Breast epithelium (tissue), 4 donors: ENCODE measurements around the gene SPATC1L. TPM values are rescaled to one million over a fixed set of nuclear protein-coding genes. Genes with fewer than 3 reads are reported as not detected.

Experiments used
- DNase-seq, 2 donors: peaks; one replicate each; pipeline ENCODE4 v3.0.0-alpha.2; 2019; ENCODE audit warnings: low spot score in 2 of 2
- H3K27ac ChIP-seq, 2 donors: fragments of 200-600 bp; sonication (generic) in 1 of 2; one replicate each; pipeline ENCODE4 v1.5.1; 2016 to 2019; ENCODE audit warnings: mild to moderate bottlenecking in 1 of 2
- H3K27me3 ChIP-seq, 2 donors: fragments of 200-600 bp; sonication (generic) in 1 of 2; one replicate each; pipeline versions ENCODE4 v1.5.1 to v1.6.0; 2017 to 2019; ENCODE audit warnings: control low read depth in 1 of 2, mild to moderate bottlenecking in 1 of 2
- H3K36me3 ChIP-seq: fragments of 200-600 bp; one replicate; pipeline ENCODE4 v1.5.1; 2019
- H3K4me1 ChIP-seq, 2 donors: fragments of 200-600 bp; sonication (generic); one replicate each; pipeline ENCODE4 v1.5.1; 2016 to 2019; ENCODE audit warnings: control low read depth in 1 of 2
- H3K4me3 ChIP-seq, 3 donors: fragments of 200-600 bp; sonication (generic); 1 replicate in 2 of 3; 2 replicates in 1 of 3; pipeline ENCODE4 v1.5.1; 2016 to 2019; ENCODE audit warnings: mild to moderate bottlenecking in 3 of 3, moderate library complexity in 2 of 3
- H3K9me3 ChIP-seq, 2 donors: fragments of 200-600 bp; sonication (generic) in 1 of 2; one replicate each; pipeline ENCODE4 v1.5.1; 2016 to 2019; ENCODE audit warnings: control low read depth in 1 of 2
- CTCF ChIP-seq, 3 donors: fragments of 450-650 bp; IDR thresholded peaks; one replicate each; pipeline ENCODE4 v1.5.1; 2016 to 2017; ENCODE audit warnings: antibody characterized with exemption in 3 of 3, mild to moderate bottlenecking in 3 of 3, moderate library complexity in 3 of 3
- POLR2A ChIP-seq: fragments of 450-650 bp; IDR thresholded peaks from one replicate; pipeline ENCODE4 v1.6.1; 2016; ENCODE audit warnings: antibody characterized with exemption, mild to moderate bottlenecking, moderate library complexity
- POLR2AphosphoS5 ChIP-seq, 3 donors: sonication (generic); formaldehyde crosslinking; IDR thresholded peaks; one replicate each; pipeline ENCODE4 v1.6.1; 2017; ENCODE audit warnings: antibody characterized with exemption in 3 of 3
- intact Hi-C: fragments of 100-400 bp; cut with DNase I; formaldehyde crosslinking; loops from one replicate; pipeline ENCODE4 v1.15.1; 2023; ENCODE audit warnings: low total_unique reads
- total RNA-seq, 3 donors: library from RNA; depleted of rRNA; stranded (reverse); fragments of >200 nt; gene quantifications; one replicate each; pipeline ENCODE4 v1.1.0, GENCODE V29; 2016

Gene SPATC1L
- total RNA-seq, 3 donors from 2014 or later = 1.6 to 7.0 (median 6.2) TPM

DNA sequence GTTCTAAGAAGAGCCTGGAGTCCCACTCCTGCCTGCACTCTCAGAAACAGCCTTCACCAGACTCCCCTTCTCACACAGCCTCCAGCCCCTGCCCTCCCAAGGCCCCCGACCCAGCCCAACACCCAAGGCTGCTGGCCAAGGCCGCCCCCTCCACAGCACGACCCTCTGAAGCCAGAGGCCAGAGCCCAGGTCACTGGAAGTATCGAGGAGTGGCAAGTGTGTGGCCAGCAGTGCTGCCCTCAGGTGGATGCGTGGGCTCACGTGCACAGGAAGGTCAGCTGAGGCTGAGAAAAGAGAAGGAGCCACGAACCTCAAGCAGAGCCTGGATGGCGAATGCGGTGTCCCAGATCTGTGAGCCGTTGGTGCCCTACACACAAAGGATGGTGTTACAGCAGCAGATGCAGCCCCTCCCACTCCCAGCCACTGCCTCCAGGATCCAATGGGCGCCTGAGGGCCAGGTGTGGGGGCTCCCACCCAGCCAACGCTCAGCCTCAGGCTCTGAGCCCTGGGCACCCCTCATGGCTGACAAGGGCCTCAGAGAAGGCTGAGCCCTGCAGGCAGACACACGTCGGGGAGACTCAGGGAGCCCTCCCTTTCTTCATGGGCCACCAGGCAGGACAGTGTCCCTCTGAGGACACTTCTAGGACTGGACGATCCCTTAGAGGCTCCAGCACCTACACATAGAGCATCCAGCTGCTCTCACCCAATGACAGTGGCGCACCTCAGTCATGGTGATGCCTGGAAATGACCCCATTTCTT is 26.3 kb upstream of the SPATC1L start:
- peaks cover 11% of the 10 kb centered on the region for H3K36me3 ChIP-seq

GRCh38 chr21:46208761-46209721 is 24.8 kb upstream of the SPATC1L start:
- Histone ChIP-seq H3K27me3 (no peaks in the 10 kb centered on the region), H3K36me3 (peaks cover 11% of the 10 kb centered on the region), H3K27ac (no peak overlapping the region), H3K4me3 (no peak overlapping the region), H3K4me1 (no peaks in the 10 kb centered on the region), H3K9me3 (no peaks in the 10 kb centered on the region)
- DNase-seq = peak in 1 of 2 donors; percentile 38
- no peak for TF ChIP-seq POLR2AphosphoS5 (IDR thresholded peaks at IDR 0.05)
- intact Hi-C loops = no loop called here

More for the DNA sequence above, 26.3 kb upstream of the SPATC1L start:
- Histone ChIP-seq H3K27ac (no peak overlapping the region), H3K4me1 (no peaks in the 10 kb centered on the region), H3K27me3 (no peaks in the 10 kb centered on the region), H3K4me3 (no peak overlapping the region), H3K9me3 (no peaks in the 10 kb centered on the region)
- peak in 1 of 2 donors; percentile 45 for DNase-seq
- intact Hi-C loops = no loop called here
- TF ChIP-seq CTCF (IDR thresholded peaks at IDR 0.05) (no peak), POLR2AphosphoS5 (IDR thresholded peaks at IDR 0.05) (no peak), POLR2A (no peak)

DNA sequence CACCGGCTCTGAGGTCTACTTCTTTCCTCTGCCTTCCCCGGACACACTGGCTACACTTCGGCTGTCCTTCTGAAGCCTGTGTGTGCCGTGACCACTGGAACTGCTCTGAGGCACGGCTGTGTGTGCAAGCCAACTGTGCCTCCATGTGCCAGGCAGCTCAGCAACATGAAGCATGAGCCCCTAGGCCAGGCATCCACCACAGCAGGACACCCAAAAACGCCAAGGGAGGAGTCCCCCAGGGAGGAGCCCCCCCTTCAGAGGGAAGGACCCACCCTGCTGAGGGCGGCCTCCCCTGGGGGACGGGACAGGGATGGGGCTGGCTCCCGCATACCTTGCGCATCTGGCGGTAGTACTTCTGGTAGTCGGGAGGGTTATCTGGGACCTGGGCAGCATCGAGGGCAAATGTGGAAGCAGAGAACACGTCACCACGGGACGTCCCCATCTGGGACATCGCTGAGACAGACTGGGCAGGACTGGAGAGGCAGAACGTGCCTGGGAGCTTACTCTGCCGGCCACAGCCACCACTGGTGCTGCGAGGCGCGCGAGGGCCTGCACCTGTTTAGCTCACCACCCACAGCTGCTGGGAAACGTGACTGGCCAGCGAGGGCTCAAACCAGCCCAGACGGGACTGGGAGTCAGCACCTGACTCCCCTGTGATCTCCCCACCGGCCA is 23.8 kb upstream of the SPATC1L start:
- intact Hi-C loops = no loop called here
- Histone ChIP-seq H3K27me3 (no peaks in the 10 kb centered on the region), H3K9me3 (no peaks in the 10 kb centered on the region), H3K4me3 (no peak overlapping the region), H3K27ac (no peak overlapping the region), H3K4me1 (no peaks in the 10 kb centered on the region), H3K36me3 (peaks cover 11% of the 10 kb centered on the region)
- TF ChIP-seq POLR2AphosphoS5 (IDR thresholded peaks at IDR 0.05) = no peak
- TF ChIP-seq POLR2A = no peak
- TF ChIP-seq CTCF (IDR thresholded peaks at IDR 0.05) = no peak
- peak in 1 of 2 donors; percentile 41 for DNase-seq

DNA sequence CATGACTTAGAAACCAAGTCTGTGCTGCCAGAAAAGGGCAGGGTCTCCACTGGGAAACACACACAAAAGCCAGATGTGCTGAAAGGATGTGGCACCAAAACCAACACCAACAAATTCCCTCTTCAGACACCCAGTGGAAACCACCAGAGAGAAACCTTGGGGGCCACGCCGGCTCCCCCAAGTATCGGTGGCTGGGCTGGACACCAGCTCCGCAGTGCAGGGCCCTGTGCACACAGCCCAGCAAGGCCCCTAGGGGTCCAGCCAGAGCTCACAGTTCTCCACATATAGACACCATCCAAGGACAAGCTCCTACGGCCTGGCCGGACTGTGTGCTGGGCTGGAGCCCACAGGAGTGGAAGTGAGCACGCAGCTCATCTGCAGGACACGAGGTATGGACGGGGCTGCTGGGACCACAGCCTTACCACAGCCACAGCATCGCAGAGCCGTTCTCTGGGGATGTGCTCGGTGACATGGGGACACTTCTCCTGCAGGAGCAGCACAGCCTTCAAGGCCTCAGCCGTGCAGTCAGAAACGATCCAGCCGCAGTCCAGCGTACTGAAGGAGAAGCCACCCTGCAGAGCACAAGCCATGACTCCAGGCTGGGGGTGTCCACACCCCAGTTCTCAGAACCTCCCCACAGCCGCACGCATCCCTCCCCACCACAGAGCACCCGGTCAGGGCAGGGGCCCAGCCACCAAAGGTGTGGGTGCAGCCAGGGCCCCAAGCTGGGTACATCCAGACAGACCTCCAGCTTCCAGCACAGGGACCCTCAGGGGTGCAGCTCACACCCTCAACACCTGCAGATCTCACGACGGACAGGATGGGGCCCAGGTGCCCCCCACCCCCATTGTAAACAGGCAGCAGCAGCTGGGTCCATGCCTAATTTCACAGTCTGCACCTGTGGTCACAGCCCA is 23.0 kb upstream of the SPATC1L start:
- H3K36me3 ChIP-seq = peaks cover 11% of the 10 kb centered on the region
- DNase-seq = peak in 1 of 2 donors; percentile 34
- no peaks in the 10 kb centered on the region for H3K4me1 ChIP-seq
- H3K9me3 ChIP-seq = no peaks in the 10 kb centered on the region
- no peak overlapping the region for H3K27ac ChIP-seq
- no peak overlapping the region for H3K4me3 ChIP-seq
- intact Hi-C loops = no loop called here
- H3K27me3 ChIP-seq = no peaks in the 10 kb centered on the region
- TF ChIP-seq POLR2A (no peak), POLR2AphosphoS5 (IDR thresholded peaks at IDR 0.05) (no peak), CTCF (IDR thresholded peaks at IDR 0.05) (no peak)
